CD8-positive, alpha-beta memory T cell (primary cell): ENCODE data around the gene ZNF101. TPM values are rescaled to one million over a fixed set of nuclear protein-coding genes. Genes with fewer than 3 reads are reported as not detected.
A peak's percentile ranks its signal among the peaks of the same experiment; 100 is the strongest.

Source experiments
- CTCF ChIA-PET: fragments of 350-600 bp; sonication (Branson Sonifier 250); formaldehyde crosslinking; loops from one replicate; lab custom pipeline; 2021; ENCODE audit warnings: antibody characterized with exemption; lab: Charles Lee
- POLR2A ChIA-PET: fragments of 350-600 bp; sonication (Branson Sonifier 250); formaldehyde crosslinking; loops from one replicate; lab custom pipeline; 2021; ENCODE audit warnings: antibody characterized with exemption; lab: Charles Lee
- DNase-seq, 5 donors: peaks; one replicate each; pipeline versions ENCODE4 v3.0.0 to v3.0.0-alpha.2; 2020 to 2022; ENCODE audit warnings: mixed read lengths in 1 of 5
- H3K27ac ChIP-seq: one replicate; pipeline ENCODE4 v1.7.0; 2013; ENCODE audit warnings: low read depth, mild to moderate bottlenecking, low read length, moderate library complexity
- H3K27me3 ChIP-seq: 2 replicates; pipeline ENCODE4 v1.7.0; 2013; ENCODE audit warnings: low read length, mild to moderate bottlenecking; ENCODE audit not compliant: insufficient read depth, poor library complexity, severe bottlenecking
- H3K36me3 ChIP-seq: 2 replicates; pipeline ENCODE4 v1.7.0; 2013; ENCODE audit warnings: mild to moderate bottlenecking, low read length, moderate library complexity; ENCODE audit not compliant: insufficient read depth
- H3K4me1 ChIP-seq: 2 replicates; pipeline ENCODE4 v1.7.0; 2013; ENCODE audit warnings: mild to moderate bottlenecking, low read length, moderate library complexity; ENCODE audit not compliant: insufficient read depth
- H3K4me3 ChIP-seq: 2 replicates; pipeline ENCODE4 v1.7.0; 2013; ENCODE audit warnings: mild to moderate bottlenecking, low read length
- H3K9me3 ChIP-seq: 2 replicates; pipeline ENCODE4 v1.7.0; 2013; ENCODE audit warnings: mild to moderate bottlenecking, low read length
- H3K27ac Mint-ChIP-seq, 8 donors: one replicate each; pipeline ENCODE4 v1.8.0; 2020 to 2021; ENCODE audit warnings: mixed read lengths in 8 of 8, mild to moderate bottlenecking in 6 of 8, inconsistent platforms in 3 of 8, moderate library complexity in 3 of 8
- H3K27me3 Mint-ChIP-seq, 2 donors: one replicate each; pipeline ENCODE4 v1.8.0; 2020 to 2021; ENCODE audit warnings: mixed read lengths in 2 of 2, mild to moderate bottlenecking in 1 of 2, moderate library complexity in 1 of 2
- H3K36me3 Mint-ChIP-seq, 3 donors: one replicate each; pipeline ENCODE4 v1.8.0; 2020 to 2021; ENCODE audit warnings: mixed read lengths in 3 of 3, inconsistent platforms in 1 of 3, mild to moderate bottlenecking in 1 of 3
- H3K4me1 Mint-ChIP-seq, 3 donors: one replicate each; pipeline ENCODE4 v1.8.0; 2020 to 2021; ENCODE audit warnings: mixed read lengths in 3 of 3, inconsistent platforms in 1 of 3, mild to moderate bottlenecking in 1 of 3
- H3K4me3 Mint-ChIP-seq, 7 donors: one replicate each; pipeline ENCODE4 v1.8.0; 2020 to 2021; ENCODE audit warnings: mixed read lengths in 7 of 7, mild to moderate bottlenecking in 6 of 7, moderate library complexity in 4 of 7, inconsistent platforms in 2 of 7
- H3K9me3 Mint-ChIP-seq, 5 donors: one replicate each; pipeline ENCODE4 v1.8.0; 2020 to 2022; ENCODE audit warnings: mixed read lengths in 5 of 5, mild to moderate bottlenecking in 3 of 5, moderate library complexity in 2 of 5, inconsistent platforms in 1 of 5
- polyA plus RNA-seq: library from polyadenylated mRNA; unstranded; fragments of 300-500 nt; fragmentation: Illumina TruSeq; gene quantifications from one replicate; pipeline ENCODE4 v1.2.3, GENCODE V29; 2021
- total RNA-seq, 2 experiments: library from RNA; stranded (reverse); gene quantifications; one replicate each; pipeline ENCODE4 v1.2.3, GENCODE V29; 2021

ZNF101 gene
- total and polyA plus RNA-seq, 3 experiments from 2014 or later: 73.6 to 103 (median 74.0) TPM

DNA sequence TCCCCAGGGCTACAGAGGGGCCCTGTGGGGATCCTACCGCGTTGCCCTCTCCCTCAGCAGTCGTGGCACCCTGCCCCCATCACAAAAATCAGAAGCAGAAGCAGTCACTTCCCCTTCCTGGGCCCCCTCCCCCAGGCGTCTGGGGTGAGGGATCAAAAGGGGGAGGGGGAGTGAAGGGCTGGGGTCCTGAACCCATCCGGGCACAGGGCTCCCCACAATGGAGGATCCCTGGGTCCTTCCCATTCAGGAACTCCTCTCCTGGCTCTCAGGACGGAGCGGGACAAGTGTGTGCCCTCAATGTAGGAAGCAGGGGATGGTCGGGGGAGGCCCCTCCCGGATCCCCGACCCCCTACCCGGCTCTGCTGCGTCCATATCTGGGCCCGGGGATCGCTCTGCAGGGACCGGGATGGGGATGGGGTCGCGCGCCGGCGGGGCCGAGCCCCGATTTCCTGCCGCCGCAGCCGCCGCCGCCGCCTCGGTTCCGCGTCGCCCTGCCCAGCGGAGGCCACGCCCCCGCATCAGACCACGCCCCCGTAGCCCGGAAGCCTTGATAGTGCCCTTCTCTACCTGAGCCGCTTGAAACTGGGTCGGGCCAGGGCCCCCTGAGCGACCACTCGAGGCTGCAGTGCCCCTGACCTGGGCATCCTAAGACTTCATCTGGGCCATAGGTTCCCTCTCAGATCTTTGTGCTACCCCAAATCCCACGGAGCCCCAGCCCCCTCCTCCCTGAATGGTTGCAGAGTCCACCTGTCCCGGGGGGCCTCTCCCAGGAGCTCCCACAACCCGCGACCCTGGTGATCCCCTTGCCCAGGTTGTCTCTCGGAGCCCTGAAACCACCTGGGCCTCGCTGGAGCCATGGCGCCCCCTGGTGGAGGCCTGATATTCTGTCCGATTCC is 25.2 kb upstream of the ZNF101 start, which contains the start of gene GMIP:
GMIP (minus strand) TSS at position 500 of the 896 bp plus-strand sequence; CDS start at position 372, 128 bp downstream.
- peak within 1 kb of the TSS; percentile 91 to 100 (median 98) for H3K4me3 Mint-ChIP-seq
- POLR2A ChIA-PET: interaction anchor here (0.6 to 1.5 kb wide), 5 partner anchors 21 to 111 kb away, joined by 3 to 6 read pairs (median 4); partner anchors contain the start of gene ZNF101
- peaks cover 0 to 82% (median 4%) of the 10 kb centered on the region in 3 donors for H3K36me3 Mint-ChIP-seq
- H3K9me3 ChIP-seq: no peaks in the 10 kb centered on the region
- H3K4me1 Mint-ChIP-seq: peaks cover 13 to 29% (median 18%) of the 10 kb centered on the region in 3 donors
- no peaks in the 10 kb centered on the region for H3K27me3 ChIP-seq
- peaks cover 25% of the 10 kb centered on the region for H3K36me3 ChIP-seq
- H3K27me3 Mint-ChIP-seq: no peaks in the 10 kb centered on the region
- H3K27ac ChIP-seq: peak within 1 kb of the TSS; percentile 84
- CTCF ChIA-PET: interaction anchor here (0.5 to 4.0 kb wide), 21 partner anchors 12 to 315 kb away, joined by 3 to 50 read pairs (median 3); partner anchors contain the start of gene YJEFN3
- peak within 1 kb of the TSS; percentile 99 for H3K4me3 ChIP-seq
- DNase-seq: peak; percentile 83 to 94 (median 86)
- H3K9me3 Mint-ChIP-seq: no peaks in the 10 kb centered on the region
- peaks cover 20% of the 10 kb centered on the region for H3K4me1 ChIP-seq
- peak within 1 kb of the TSS; percentile 90 to 100 (median 97) for H3K27ac Mint-ChIP-seq

GRCh38 chr19:19644054-19644388 is 24.6 kb upstream of the ZNF101 start:
- H3K27me3 Mint-ChIP-seq: no peaks in the 10 kb centered on the region
- Histone ChIP-seq H3K27me3 (no peaks in the 10 kb centered on the region), H3K4me1 (peaks cover 20% of the 10 kb centered on the region), H3K4me3 (peak overlapping the region; percentile 99), H3K36me3 (peaks cover 25% of the 10 kb centered on the region), H3K9me3 (no peaks in the 10 kb centered on the region), H3K27ac (peak overlapping the region; percentile 84)
- POLR2A ChIA-PET: interaction anchor here (0.6 to 1.5 kb wide), 5 partner anchors 20 to 112 kb away, joined by 3 to 6 read pairs (median 4); partner anchors contain the start of gene ZNF101
- H3K4me3 Mint-ChIP-seq: peak overlapping the region; percentile 91 to 100 (median 98)
- CTCF ChIA-PET: interaction anchor here (0.7 to 4.0 kb wide), 20 partner anchors 12 to 315 kb away, joined by 3 to 50 read pairs (median 3); partner anchors contain the start of gene YJEFN3
- peaks cover 13 to 29% (median 18%) of the 10 kb centered on the region in 3 donors for H3K4me1 Mint-ChIP-seq
- peaks cover 0 to 81% (median 3%) of the 10 kb centered on the region in 3 donors for H3K36me3 Mint-ChIP-seq
- H3K27ac Mint-ChIP-seq: peak overlapping the region; percentile 90 to 100 (median 97)
- DNase-seq: no peak
- H3K9me3 Mint-ChIP-seq: no peaks in the 10 kb centered on the region

GRCh38 chr19:19645233-19645870 is 23.3 kb upstream of the ZNF101 start:
- Mint-ChIP-seq H3K36me3 (peaks cover 0 to 81% (median 5%) of the 10 kb centered on the region in 3 donors), H3K4me3 (peak overlapping the region in 1 of 7 donors; percentile 27), H3K27me3 (no peaks in the 10 kb centered on the region), H3K9me3 (no peaks in the 10 kb centered on the region), H3K27ac (peak overlapping the region in 1 of 8 donors; percentile 45), H3K4me1 (peaks cover 13 to 23% (median 18%) of the 10 kb centered on the region in 3 donors)
- Histone ChIP-seq H3K4me3 (no peak overlapping the region), H3K4me1 (peaks cover 20% of the 10 kb centered on the region), H3K36me3 (peaks cover 19% of the 10 kb centered on the region), H3K27ac (no peak overlapping the region), H3K9me3 (no peaks in the 10 kb centered on the region), H3K27me3 (no peaks in the 10 kb centered on the region)
- no peak for DNase-seq
- ChIA-PET CTCF (interaction anchor here (0.9 to 4.0 kb wide), 2 partner anchors 19 to 113 kb away, joined by 3 to 50 read pairs; partner anchors contain the start of gene YJEFN3), POLR2A (no interaction called here)

DNA sequence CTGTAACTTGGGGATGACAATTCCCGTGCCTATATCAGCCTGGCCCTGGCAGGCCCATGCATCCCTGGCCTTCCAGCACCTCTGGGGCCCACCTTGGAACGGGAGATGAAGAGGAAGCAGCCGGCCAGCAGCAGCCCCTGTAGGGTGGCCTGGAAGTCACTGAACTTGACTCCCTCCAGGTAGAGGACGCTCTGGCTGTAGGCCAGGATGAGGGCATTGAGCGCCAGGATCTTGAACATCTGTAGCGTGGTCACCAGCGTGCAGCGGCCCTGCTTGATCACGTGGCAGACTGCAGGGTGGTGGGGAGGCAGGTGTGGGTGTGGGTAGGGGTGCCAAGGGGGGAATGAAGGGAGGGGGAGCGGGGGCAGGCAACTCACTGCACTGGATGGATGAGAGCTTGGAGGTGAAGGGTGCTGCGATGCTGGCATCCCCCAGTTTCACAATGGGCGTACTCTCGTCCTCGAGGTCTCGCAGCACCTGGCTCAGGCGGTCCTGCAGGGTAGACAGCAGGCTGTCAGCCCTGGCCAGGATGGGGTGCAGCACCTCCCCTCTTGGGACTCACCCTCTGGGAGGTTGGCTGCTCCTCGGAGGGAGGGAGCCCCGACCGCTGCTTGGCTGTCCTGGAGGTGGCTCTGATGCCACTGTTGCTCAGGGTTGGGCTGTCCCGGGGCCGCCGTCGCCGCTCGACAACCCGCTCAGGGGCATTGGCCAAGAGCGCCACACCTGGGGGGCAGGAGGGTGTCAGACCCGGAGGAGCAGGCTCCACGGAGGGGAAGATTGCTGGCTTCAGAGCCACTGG is 21.4 kb upstream of the ZNF101 start:
- Mint-ChIP-seq H3K4me1 (peaks cover 9 to 18% (median 10%) of the 10 kb centered on the region in 3 donors), H3K27ac (peak overlapping the region in 2 of 8 donors; percentile 10 to 40), H3K9me3 (no peaks in the 10 kb centered on the region), H3K27me3 (peaks cover 0 to 1% of the 10 kb centered on the region in 2 donors), H3K36me3 (peaks cover 0 to 87% (median 5%) of the 10 kb centered on the region in 3 donors), H3K4me3 (peak overlapping the region in 1 of 7 donors; percentile 59)
- Histone ChIP-seq H3K27me3 (no peaks in the 10 kb centered on the region), H3K4me3 (no peak overlapping the region), H3K4me1 (peaks cover 11% of the 10 kb centered on the region), H3K9me3 (no peaks in the 10 kb centered on the region), H3K36me3 (peaks cover 23% of the 10 kb centered on the region), H3K27ac (no peak overlapping the region)
- ChIA-PET CTCF (interaction anchor here (4.0 kb wide), 1 partner anchor 115 kb away, joined by 50 read pairs; the partner anchor contains the start of gene YJEFN3), POLR2A (no interaction called here)
- DNase-seq: no peak

- no peaks in the 10 kb centered on the region for H3K27me3 ChIP-seq
- no peak overlapping the region for H3K27ac ChIP-seq
- H3K27ac Mint-ChIP-seq: peak overlapping the region in 3 of 8 donors; percentile 46 to 71 (median 66)
- peaks cover 35% of the 10 kb centered on the region for H3K36me3 ChIP-seq
- no peak overlapping the region for H3K4me3 Mint-ChIP-seq
- H3K27me3 Mint-ChIP-seq: peaks cover 0 to 1% of the 10 kb centered on the region in 2 donors
- ChIA-PET CTCF (no interaction called here), POLR2A (interaction anchor here (0.7 kb wide), 1 partner anchor 128 kb away, joined by 6 read pairs; no protein-coding TSS in a partner anchor)
- DNase-seq: no peak
- no peaks in the 10 kb centered on the region for H3K9me3 Mint-ChIP-seq
- H3K36me3 Mint-ChIP-seq: peaks cover 7 to 90% (median 11%) of the 10 kb centered on the region in 3 donors
- H3K4me3 ChIP-seq: no peak overlapping the region
- no peaks in the 10 kb centered on the region for H3K9me3 ChIP-seq
- H3K4me1 Mint-ChIP-seq: peaks cover 0 to 5% (median 2%) of the 10 kb centered on the region in 3 donors
- H3K4me1 ChIP-seq: peaks cover 1% of the 10 kb centered on the region
Measured at GRCh38 chr19:19649155-19649554, 19.5 kb upstream of the ZNF101 start.

DNA sequence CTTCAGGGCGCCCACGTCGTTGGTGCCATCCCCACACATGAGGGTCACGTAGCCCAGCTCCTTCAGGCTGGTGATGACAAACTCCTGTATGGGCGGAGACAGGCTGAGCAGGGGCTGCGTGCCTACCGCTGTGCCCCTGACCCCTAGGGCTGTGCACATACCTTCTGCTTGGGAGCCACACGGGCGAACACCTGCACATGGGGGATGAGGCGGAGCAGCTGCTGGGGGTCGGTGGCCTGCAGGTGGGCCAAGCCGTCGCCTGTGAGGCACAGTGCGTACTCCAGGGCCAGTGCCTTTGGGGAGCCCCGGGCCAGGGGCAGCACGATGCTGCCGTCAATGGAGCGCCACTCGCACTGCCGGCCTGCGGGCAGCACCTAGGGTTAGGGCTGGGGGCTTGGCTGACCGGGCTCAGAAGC is 19.1 kb upstream of the ZNF101 start:
- ChIA-PET CTCF (no interaction called here), POLR2A (no interaction called here)
- Histone ChIP-seq H3K4me1 (no peaks in the 10 kb centered on the region), H3K27me3 (no peaks in the 10 kb centered on the region), H3K27ac (no peak overlapping the region), H3K4me3 (no peak overlapping the region), H3K9me3 (no peaks in the 10 kb centered on the region), H3K36me3 (peaks cover 38% of the 10 kb centered on the region)
- peak overlapping the region in 2 of 8 donors; percentile 66 to 71 for H3K27ac Mint-ChIP-seq
- H3K4me1 Mint-ChIP-seq: peaks cover 0 to 2% (median 2%) of the 10 kb centered on the region in 3 donors
- peaks cover 0 to 1% of the 10 kb centered on the region in 2 donors for H3K27me3 Mint-ChIP-seq
- peaks cover 7 to 92% (median 11%) of the 10 kb centered on the region in 3 donors for H3K36me3 Mint-ChIP-seq
- DNase-seq: no peak
- H3K4me3 Mint-ChIP-seq: no peak overlapping the region
- no peaks in the 10 kb centered on the region for H3K9me3 Mint-ChIP-seq

DNA sequence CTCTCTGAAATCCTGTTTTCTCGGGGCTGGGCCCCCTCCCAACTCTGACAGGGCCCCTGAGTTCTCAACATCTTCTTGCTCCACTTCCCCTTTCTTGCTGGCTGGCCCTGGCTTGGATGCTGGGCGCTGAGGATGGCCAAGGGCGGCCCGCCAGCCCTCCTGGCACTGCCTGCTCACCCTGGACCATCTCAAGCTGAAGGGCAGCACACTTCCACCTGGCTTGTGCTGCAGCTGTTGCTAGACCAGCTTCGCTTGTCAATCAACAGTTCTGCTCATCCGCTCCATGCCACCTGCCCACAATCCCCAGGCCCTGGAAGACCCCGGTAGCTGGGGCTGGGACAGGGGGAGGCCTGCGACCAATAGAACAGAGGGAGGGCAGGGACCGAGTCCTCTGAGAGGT is 18.3 kb upstream of the ZNF101 start:
- no peak overlapping the region for H3K4me3 Mint-ChIP-seq
- no peaks in the 10 kb centered on the region for H3K27me3 ChIP-seq
- ChIA-PET POLR2A (no interaction called here), CTCF (interaction anchor here (0.6 to 2.4 kb wide), 3 partner anchors 38 to 118 kb away, joined by 3 to 7 read pairs (median 3); no protein-coding TSS in a partner anchor)
- H3K4me1 ChIP-seq: no peaks in the 10 kb centered on the region
- H3K9me3 ChIP-seq: no peaks in the 10 kb centered on the region
- no peak overlapping the region for H3K4me3 ChIP-seq
- peaks cover 0 to 1% of the 10 kb centered on the region in 2 donors for H3K27me3 Mint-ChIP-seq
- DNase-seq: no peak
- H3K27ac ChIP-seq: no peak overlapping the region
- H3K9me3 Mint-ChIP-seq: no peaks in the 10 kb centered on the region
- peaks cover 0 to 2% (median 0%) of the 10 kb centered on the region in 3 donors for H3K4me1 Mint-ChIP-seq
- no peak overlapping the region for H3K27ac Mint-ChIP-seq
- H3K36me3 Mint-ChIP-seq: peaks cover 7 to 92% (median 11%) of the 10 kb centered on the region in 3 donors
- peaks cover 39% of the 10 kb centered on the region for H3K36me3 ChIP-seq
